ENCODE measurements around the gene ZNF280B.
"Not testable (repeated sequence)": the region's sequence is repeated elsewhere in the genome, so short reads cannot be mapped to it uniquely, and the experiment has no call there.

Gene ZNF280B

DNA sequence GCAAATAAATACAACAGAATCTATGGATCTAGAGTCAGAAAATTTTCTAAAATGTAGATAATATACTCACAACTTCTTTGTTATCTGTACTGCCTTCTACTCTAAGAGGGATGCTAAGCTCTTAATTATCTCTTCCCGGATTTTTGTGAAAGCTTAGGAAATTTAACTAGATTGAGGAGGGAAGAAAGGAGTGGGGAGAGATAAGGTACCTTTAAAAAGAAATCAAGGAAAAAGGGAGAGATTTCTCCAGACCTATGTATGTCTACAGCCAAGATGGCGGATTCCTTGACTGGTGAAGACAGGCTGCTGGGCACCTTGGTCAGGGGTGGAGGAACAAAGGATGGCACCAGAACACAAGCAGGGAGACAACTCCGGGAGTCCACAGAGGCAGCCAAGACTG, 23.0 kb downstream of the ZNF280B start:
- DNase-seq (ENCODE audit: insufficient read length, low spot score): no peak
- TF ChIP-seq CTCF (IDR thresholded peaks at IDR 0.05; ENCODE audit: insufficient read depth, missing control alignments): no peak
- FAIRE-seq: no peak

DNA sequence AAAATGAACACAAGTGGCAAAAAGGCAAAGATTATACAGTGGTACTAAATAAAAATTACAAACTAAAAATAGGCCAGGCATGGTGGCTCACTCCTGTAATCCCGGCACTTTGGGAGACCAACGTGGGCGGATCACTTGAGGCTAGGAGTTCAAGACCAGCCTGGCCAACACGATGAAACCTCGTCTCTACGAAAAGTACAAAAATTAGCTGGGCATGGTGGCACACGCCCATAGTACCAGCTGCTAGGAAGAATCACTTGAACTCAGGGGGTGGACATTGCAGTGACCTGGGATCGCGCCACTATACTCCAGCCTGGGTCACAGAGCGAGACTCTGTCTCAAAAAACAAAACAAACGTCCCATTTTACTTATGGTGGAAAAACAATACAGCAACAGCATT, 24.5 kb downstream of the ZNF280B start:
- no peak for FAIRE-seq

GRCh38 chr22:22480940-22481339, 27.6 kb downstream of the ZNF280B start:
- TF ChIP-seq CTCF (IDR thresholded peaks at IDR 0.05; ENCODE audit: insufficient read depth, missing control alignments): no peak
- FAIRE-seq (no peak), DNase-seq (ENCODE audit: insufficient read length, low spot score) (no peak)

More for the DNA sequence above, 24.5 kb downstream of the ZNF280B start:
- no peak for TF ChIP-seq CTCF (IDR thresholded peaks at IDR 0.05; ENCODE audit: insufficient read depth, missing control alignments)
- no peak for DNase-seq (ENCODE audit: insufficient read length, low spot score)

DNA sequence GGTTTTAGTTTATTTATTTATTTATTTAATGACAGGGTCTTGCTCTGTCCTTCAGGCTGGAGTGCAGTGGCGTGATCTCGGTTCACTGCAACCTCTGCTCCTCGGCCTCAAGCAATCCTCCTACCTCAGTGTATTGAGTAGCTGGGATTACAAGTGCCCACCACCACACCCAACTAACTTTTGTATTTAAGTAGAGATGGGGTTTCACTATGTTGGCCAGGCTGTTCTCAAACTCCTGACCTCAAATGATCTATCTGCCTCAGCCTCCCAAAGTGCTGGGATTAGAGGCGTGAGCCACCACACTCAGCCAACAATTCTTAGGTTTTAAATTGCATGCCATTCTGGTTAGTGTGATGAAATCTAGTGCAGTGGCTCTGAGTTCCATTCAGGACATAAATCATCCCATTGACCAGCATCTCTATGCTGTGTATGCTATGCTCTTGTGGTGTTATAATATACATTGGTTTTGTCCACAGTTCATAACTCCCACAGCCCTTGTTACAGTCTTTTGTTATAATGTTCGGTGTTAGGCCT, 28.5 kb downstream of the ZNF280B start:
- no peak for TF ChIP-seq CTCF (IDR thresholded peaks at IDR 0.05; ENCODE audit: insufficient read depth, missing control alignments)
- FAIRE-seq (no peak), DNase-seq (ENCODE audit: insufficient read length, low spot score) (no peak)

GRCh38 chr22:22479116-22479515, 29.4 kb downstream of the ZNF280B start:
- no peak for FAIRE-seq
- no peak for DNase-seq (ENCODE audit: insufficient read length, low spot score)
- no peak for TF ChIP-seq CTCF (IDR thresholded peaks at IDR 0.05; ENCODE audit: insufficient read depth, missing control alignments)

GRCh38 chr22:22478470-22478869, 30.1 kb downstream of the ZNF280B start:
- no peak for DNase-seq (ENCODE audit: insufficient read length, low spot score)
- no peak for FAIRE-seq
- TF ChIP-seq CTCF (IDR thresholded peaks at IDR 0.05; ENCODE audit: insufficient read depth, missing control alignments): no peak

- FAIRE-seq (no peak), DNase-seq (ENCODE audit: insufficient read length, low spot score) (no peak)
- TF ChIP-seq CTCF (IDR thresholded peaks at IDR 0.05; ENCODE audit: insufficient read depth, missing control alignments): no peak
Observed at GRCh38 chr22:22474733-22475132, 33.8 kb downstream of the ZNF280B start.

- FAIRE-seq; DNase-seq (ENCODE audit: insufficient read length, low spot score): not testable (repeated sequence)
Observed at GRCh38 chr22:22471104-22471503, 37.4 kb downstream of the ZNF280B start.

All from D721Med (cell line).